Spleen (tissue), 7 donors: ENCODE results near the gene RACGAP1.

Experiments
- CTCF ChIP-seq, 11 experiments: fragments of 200-600 bp in 7 of 11; fragments of 450-650 bp in 4 of 11; sonication (generic) in 4 of 11; IDR thresholded peaks in 8 of 11; conservative IDR thresholded peaks in 3 of 11; 1 replicate in 7 of 11; 2 replicates in 4 of 11; pipeline versions ENCODE4 v1.4.0 to v1.8.0; 2016 to 2021; ENCODE audit warnings: antibody characterized with exemption in 11 of 11, inconsistent platforms in 4 of 11, mild to moderate bottlenecking in 1 of 11
- POLR2A ChIP-seq, 3 donors: fragments of 450-650 bp; IDR thresholded peaks; one replicate each; pipeline ENCODE4 v1.5.1; 2017; ENCODE audit warnings: antibody characterized with exemption in 3 of 3, mild to moderate bottlenecking in 1 of 3
- donor health status: DM: no; HTN: no; CAD: no; lungs with moderate emphysema.
- donor health status: DM: no; HTN: no; CAD: no.
- donor health status: DM: no; HTN: no; CAD: no.

GRCh38 chr12:50065726-50066310, 40.5 kb upstream of the RACGAP1 start:
- TF ChIP-seq CTCF (IDR thresholded peaks at IDR 0.05 in 8 of 11, conservative IDR thresholded peaks at IDR 0.05 in 3 of 11) (no peak), POLR2A (IDR thresholded peaks at IDR 0.05) (no peak)
